RPMI8226 (cell line): ENCODE results near the gene SYNC.

Source experiments
- DNase-seq: peaks from one replicate; pipeline ENCODE4 v3.0.0-alpha.2; 2015

SYNC gene

DNA sequence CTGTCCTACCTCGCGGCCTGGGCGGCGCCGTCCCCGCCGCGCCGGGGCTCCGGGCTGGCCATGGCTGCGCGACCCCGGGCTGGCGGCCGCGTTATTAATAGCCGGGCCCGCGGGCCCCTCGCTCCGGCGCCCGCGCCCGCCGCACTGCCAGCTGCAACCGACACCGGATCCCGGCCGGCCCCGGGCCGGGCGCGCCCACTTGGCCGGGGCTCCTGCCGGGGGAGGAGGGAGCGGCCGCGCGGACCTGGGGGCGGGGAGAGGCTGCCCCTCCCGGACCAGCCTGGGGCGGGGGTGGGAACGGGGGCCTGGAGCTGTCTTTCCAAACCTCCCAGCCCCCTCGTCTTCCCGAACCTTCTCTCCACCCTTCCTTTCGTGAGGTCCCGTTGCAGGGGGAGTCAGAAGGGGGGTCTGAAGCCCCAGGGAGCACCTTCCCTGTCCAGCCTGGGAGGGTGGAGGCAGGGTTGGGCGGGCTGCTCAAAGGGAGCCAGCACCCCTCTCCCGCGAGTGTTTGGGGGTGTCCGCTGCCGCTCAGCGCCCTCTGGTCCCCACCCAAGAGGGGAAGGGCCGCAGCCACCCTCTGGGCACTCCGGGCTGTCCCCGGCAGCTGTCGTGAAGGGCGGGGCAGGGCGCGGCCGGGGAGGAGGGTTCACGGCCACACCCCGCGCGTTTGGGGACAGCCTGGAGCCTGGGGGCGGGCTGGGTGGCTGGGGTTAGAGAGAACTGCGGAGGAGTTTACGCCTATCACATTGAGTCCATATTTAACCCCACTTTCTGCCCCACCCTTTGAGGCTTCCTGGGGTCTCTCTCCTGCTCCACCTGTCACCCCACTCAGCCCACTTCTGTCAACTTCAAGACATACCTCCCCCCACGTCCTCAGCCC lies at the start of gene SYNC:
SYNC (minus strand) TSS at position 172 of the 880 bp plus-strand sequence; CDS start at position 62, 110 bp downstream.
- peak; percentile 60 for DNase-seq

DNA sequence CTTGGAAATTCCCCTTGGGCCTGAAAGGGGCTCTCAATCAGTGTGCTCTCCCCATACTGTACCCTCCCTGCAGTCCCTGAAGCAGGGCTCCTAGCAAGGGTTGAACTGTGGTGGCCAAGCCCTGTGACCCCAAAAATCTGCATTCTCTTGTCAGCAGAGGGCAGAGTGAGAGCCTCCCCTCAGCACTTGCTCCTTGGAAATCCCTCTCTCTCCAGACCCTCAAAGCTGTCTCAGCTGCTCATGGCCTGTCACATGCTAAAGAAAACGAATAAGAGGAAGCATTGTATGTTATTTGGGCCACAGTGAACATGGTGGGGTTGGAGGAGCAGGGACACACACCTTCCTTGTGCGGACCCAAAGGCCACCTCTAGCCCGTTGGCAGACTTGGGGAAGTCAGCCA lies 47.2 kb upstream of the SYNC start:
- no peak for DNase-seq

DNA sequence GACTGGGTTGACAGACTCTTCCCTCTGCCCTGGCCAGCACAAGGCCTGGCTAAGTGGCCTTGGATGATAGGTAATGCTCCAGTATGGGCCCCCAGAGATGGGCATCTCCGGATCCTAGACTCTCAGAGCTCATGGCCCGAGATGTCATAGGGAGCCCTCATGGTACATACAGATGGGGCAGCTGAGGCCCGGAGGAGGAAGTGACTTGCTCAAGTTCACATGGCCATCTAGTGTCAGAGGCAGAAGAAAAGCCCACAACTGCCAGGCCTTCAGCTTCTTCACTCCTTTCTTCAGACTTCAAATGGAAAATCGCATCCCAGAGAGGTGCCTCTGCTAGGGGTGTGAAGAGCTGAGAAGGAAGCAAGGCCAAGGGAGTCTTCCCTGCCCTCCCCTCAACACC lies 46.8 kb upstream of the SYNC start:
- DNase-seq, result no peak

DNA sequence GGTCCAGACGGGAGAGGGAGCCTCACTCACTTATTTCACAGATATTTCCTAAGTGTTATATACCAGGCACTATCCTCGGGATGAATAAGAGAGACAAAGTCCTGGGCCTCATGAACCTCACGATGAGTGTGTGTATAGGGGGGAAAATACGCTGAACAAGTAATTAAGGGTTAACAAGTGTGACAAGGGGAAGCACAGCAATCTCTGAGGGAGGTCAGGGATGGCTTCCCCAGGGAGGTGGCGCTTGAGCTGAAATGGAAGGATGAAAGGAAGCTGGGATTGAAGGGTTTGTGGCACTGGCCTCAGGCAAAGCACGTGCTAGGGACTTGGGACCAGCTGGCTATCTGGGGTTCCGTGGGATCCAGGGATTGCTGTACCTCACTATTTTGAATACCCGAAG lies 46.4 kb upstream of the SYNC start:
- no peak for DNase-seq

DNA sequence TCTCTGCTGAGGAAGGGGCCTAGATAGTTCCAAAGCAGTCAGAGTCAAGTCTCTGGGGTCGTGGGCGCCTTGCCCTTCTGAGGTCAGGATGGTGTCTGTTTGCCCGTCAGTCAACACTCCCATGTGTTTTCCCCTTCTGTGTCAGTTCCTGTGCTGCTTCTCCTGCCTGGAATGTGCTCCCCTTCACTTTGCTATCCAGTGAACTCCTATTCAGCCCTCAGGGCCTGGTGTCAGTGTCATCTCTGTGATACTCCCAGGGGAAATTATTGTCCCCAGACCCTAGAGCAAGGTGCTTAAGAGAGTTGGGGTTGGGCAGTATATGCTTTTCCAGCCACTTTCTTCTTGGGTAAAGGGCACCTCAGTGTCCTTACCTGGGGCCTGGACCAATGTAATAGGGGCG lies 45.8 kb upstream of the SYNC start:
- DNase-seq, result no peak

DNA sequence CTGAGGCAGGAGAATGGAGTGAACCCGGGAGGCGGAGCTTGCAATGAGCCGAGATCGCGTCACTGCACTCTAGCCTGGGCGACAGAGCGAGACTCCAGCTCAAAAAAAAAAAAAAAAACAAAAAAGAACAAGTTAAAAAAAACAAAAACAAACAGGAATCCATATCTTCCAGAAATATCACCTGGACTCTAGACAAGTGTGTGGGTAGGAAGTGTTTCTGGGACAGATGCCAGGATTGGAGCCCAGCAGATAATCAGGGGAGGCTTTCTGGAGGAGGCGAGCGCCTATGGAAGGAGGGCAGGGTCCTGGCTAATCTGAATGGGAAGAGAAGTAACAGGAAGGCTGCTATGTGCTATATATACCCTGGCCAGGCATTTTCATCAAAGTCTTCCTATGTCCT lies 43.6 kb upstream of the SYNC start:
- no peak for DNase-seq

DNA sequence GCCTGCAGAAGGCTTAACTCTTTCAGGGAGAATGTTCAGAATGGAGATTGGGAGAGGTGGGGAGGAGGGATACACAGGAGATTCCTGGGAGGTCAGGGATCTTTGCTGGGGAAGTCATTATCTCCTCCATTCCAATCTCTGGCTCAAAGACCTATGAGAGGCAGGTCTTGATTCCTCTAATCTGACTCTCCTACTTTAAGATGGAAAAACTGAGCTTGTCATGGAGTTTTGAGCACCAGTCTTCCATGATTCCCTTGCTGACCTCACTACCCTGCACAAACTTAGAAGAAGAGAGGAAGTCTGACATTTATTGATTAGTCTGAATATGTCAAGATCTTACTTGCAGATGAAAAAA lies 41.5 kb upstream of the SYNC start:
- no peak for DNase-seq

DNA sequence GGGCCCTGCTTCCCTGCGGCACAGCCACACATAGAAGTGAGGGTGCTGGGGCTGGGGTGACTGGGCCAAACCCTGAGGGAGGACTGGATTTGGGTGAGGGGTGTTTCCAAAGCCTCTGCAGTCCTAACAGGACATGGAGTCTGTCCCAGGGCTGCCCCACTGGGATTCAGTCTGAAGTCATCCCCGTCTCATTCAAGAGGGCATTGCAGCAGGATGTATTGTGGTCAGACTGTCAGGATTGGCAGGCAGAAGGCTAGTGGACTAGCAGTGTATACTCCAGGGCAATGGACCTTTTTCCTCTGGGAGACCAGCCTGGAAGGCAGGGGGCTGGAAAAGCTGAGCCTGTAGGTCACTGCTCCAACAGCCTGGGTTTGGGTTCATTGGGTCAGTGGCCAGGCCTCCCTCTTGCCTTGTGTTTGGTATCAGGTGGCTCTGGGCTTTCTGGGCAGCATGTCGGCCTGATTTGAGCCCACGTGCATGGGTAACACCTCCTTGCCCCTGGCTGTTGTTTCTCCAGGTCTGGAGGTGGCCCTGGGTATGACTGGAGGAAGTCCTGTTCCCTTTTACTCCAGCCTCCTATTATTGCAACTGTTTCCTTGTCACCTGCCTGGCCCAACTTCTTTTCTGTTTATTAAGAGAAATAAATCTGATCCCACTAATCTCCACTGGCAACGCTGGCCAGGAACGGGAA lies 41.0 kb upstream of the SYNC start:
- DNase-seq, result no peak

DNA sequence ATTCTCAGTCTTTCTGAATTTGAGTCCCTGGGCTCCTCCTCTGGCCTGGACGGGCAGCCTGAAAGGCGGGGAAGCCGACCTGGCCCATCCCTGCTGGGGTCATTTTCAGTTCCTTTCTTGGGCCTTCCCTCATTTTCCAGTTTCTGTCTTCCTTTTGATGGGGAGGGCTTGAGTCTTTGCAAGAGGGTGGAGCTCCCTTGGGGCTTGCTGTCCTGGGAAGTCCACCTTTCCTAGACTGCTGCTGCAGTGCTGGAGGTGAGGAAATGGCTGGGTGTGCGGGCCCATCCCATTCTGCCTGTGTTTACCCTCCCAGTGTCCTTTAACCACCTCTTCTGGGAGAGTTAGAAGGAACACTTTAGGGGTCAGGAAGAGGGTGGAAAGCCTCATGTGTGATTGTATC lies 40.4 kb upstream of the SYNC start:
- peak; percentile 60 for DNase-seq

DNA sequence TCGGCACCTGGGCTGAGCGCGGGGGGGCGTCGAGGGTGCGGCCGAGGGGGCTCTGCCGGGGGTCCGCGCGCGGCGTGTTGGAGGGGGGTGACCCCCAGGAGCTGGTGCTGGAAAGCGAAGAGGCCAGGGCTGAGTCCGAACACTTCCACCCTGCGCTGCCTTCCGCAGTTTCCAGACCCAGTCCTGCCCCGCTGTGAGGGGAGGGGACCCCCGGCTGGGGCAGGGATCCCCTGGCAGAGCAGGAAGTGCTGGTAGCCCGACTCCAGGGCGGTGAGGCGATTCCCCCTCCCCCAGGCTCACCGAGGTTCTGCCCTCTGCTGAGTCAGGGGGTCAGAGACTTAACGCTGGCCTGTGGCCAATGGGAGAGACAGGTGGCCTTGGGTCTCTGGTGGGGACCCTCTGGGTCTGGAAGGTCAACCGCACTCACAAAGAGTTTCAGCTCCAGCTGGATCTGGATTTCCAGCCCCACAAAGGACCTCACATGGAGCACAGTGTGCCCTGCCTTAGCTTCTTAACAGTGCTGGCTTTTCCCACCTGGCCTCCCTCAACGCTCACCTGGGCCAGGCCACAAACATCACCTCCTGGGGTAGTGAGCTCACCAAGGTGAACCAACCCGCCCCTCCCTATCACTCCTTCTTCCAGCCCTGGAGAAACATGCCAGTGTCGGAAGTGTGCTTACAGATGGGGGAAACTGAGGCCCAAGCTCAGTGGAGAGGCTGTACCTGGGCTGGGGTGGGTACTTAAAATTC lies 39.8 kb upstream of the SYNC start:
- DNase-seq, result peak; percentile 78

DNA sequence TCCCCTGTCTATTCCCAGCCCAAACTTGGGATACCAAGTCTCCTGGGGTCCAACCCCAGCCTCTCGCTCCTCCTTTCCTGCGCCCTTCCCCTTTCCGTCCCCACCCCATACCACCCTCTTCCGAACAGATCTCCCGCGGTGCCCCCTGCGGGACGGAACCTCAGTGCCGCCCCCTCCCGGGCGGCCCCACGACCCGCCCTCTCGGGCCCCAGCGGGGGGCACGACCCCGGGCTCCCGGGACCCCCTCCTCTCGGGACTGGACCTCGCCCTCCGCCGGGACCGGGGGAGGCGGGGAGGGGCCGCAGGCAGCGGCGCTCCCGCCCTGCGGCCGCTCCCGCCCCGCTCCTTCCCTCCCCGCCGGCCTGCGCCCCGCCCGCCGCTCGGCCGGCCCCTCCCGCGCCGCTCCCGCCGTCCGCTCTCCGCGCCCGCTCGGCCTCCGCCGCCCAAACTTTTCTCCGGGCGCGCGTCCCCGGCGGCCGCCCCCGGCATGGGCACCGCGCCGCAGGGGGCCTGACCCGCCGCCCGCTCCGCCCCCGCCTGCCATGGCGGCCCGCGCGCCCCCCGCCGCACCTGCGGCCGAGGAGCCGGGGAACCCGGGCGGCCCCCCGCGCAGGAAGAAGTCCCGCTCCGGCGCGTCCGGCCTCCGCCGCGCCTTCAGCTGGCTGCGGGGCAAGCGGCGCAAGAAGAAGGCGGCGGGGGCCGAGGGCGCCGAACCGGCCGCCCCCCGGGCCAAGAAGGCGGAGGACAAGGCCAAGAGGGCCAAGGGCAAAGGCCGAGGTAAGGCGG lies 39.0 kb upstream of the SYNC start:
- DNase-seq, result peak; percentile 56

DNA sequence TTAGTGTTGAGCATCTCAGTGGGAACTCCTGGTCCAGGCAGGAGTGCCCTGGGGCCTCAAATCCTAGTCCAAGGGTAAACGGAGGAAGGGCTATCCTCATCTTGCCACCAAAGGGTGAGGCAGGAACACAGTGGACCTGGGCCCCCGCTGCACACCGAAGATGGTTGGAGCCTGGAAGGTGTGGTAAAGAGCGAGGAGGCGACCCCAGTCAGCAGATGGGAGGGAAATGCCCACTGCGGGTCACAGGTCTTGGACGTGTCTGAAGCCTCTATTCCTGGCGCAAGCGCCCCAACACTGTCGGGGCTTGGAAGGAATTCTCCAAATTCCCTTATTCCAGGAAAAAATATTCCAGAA lies 38.5 kb upstream of the SYNC start:
- DNase-seq, result no peak

DNA sequence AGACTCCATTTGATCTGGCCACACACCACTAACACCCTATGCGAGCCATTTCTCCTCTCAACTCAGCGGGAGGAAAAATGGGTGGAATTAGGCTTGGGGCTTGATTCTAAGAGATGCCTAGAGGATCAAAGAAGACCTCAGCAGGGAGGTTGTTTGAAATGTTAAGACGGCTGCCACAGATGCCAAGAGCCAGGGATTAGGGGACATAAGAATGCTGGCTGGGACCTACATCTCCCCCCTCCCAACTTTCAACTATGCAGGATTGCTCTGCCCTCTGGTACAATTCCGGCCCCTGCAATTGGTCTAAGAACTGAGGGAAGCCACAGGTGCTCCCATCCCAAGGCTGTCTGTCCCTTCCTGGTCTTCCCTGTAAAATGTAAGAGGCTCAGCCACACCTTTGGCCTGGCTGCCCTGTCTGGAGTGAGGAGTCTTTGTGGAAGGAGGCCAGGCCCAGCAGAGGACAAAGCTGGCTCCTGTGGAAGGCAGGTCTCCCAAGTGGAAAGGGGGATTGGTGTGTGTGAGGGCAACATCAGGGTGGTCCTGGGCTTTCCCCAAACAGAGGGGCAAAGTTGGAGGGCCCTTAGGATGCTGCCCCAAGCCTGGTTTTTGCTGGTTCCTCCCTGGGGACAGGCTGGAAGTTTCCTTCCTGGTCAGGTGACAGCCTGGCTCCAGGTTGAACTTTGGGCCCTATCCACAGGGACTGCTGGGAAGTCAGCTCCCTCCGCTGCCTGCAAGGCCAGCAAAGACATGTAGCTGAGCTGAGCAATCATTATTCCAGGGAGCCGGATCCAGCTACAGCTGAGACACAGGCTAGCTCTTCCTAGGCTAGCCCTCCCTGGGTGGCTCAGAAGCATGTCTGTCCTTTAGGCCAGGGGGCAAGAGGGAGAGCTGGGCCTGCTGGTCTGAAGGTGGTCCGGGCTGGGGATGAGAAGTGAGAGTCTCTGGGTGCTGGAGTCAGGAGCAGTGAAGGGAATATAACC lies 34.5 kb upstream of the SYNC start:
- DNase-seq, result no peak

DNA sequence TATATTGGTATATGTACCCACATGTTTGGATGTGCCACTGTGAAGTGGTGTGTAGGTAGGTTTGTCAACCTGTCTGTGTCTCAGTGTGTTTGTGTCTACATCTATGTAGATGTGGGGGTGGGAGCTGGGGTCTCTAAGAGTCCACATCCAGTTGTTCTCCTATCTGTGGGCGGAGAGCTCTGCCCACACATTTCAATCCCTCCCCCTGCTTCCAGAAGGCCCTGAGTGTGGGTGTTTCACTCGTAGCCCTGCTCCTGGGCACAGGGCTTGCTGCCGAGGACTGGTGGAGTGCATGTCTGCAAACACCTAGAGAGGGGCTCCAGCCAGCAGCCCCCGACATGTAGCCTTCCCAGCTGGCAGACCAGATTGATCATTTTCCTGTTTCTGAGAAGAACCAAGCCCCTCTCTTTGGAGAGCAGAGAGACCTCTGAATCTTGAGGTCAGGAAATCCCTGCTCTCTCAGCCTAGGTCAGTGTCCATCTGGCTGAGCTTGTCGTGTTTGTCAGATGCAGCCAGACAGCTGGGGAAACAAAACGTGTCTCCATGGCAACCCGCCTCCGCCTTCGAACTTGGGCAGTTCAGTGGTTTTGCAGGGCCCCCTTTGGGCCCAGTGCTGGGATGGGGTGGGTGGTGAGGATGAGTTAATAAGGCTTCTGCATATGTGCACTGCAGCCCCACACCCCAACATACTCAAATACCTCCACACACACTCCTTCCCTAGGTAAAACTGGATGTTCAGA lies 31.2 kb upstream of the SYNC start:
- no peak for DNase-seq

DNA sequence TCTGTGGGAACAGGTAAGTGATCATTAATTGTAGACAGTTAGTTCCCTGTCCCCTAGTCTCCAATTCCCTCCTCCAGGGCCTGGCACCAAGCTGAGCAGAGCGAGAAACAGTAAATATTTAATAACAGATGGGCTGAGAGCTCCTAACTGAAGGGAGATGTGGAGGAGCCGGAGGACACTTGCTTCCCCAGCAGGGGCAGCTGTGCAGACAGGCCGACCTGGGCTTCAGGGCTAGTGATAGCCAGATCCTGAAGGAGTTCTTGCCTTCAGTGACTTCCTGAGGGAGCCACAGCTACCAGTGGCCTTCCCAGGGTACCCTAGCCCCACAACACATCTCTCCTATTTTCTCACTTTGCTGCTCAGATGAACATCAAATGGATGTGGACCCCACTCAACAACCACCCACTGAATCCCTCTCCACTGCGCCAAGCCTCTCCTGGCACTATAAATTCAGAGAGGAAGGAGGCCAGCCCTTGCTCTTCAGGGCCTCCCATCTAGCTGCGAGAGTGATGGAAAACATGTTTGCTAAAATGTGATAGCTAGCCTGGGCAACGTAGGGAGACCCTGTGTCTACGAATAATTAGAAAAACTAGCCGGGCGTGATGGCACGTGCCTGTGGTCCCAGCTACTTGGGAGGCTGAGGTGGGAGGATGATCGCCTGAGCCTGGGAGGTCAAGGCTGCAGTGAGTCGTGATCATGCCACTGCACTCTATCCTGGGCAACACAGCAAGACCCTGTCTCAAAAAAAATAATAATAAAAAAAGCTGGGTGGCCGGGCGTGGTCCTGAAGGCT lies 26.9 kb upstream of the SYNC start:
- DNase-seq, result no peak

DNA sequence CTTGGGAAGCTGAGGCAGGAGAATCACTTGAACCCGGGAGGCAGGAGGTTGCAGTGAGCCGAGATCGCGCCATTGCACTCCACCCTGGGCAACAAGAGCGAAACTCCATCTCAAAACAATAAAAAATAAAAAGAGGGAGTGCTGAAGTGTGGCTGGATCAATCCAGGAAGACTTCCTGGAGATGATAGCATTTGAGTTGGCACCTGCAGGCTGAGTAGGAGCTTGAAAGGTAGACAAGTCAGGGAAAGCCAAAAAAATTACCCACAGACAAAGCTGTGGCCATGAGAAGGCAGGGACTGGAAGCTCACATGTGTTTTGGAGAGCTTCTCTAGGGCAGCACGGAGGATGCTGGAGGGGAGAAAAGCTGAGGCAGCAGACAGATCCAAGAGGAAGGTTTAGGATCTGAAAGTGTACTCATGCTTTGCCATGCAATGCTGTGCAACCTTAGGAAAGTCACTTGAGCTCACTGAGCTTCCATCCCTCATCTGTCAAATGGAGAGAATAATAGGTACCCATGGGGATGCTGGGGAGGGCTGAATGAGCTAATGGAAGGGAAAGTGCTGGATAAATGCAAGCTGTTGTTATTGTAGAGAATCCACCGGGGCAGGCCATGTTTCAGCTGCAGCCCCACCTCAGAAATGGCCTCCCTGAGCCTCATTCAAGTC lies 26.0 kb upstream of the SYNC start:
- no peak for DNase-seq

DNA sequence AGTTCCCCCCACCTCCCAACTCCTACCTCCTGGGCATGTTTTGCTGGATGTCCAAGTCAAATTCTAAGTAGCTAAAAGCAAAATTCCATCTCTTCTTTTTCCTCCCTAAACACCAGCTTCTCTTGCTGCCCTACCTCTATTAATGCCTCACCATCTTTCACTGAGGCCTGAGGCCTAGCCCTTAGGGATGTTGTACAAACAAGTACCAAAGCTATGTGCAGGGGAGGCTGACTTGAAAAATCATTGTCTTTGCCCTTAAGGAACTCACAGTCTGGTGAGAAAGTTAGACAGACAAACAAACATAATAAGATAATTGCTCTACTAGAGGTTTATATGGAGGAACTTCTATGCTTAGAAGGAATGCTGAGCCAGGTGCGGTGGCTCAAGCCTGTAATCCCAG lies 25.3 kb upstream of the SYNC start:
- DNase-seq, result no peak

DNA sequence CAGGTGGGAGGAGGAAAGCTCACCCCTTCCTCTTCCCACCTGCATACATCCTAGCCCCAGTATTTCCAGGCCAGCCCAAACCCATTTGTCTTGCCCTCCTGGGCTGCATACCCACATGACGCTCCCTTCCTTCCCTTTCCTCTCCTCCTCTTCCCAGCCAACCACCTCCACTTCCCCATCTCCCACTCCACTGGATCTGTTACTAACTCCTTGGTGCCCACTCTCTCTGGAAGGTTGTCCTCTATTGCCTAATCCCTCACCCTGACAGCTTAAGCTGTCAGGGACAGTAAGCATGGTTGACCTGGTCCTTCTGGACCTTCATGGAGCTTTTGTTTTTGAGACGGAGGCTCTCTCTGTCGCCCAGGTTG lies 23.0 kb upstream of the SYNC start:
- DNase-seq, result no peak
